Measurements from ENCODE around the gene SYTL3.
"Not testable (repeated sequence)": the region's sequence is repeated elsewhere in the genome, so short reads cannot be mapped to it uniquely, and the experiment has no call there.

SYTL3 gene

GRCh38 chr6:158694913-158695312, 45.1 kb downstream of the SYTL3 start:
- Histone ChIP-seq H3K27ac (no peak overlapping the region), H3K36me3 (replicated peaks) (no peaks in the 10 kb centered on the region), H3K27me3 (replicated peaks) (no peaks in the 10 kb centered on the region), H3K4me3 (ENCODE audit: low read depth, low read length) (no peak overlapping the region)
- in situ Hi-C loops (cut with HindIII; ENCODE audit: low pct_ligation_motif_present, low sequenced_read_pairs): no loop called here
- no peak for DNase-seq
- no peak for TF ChIP-seq CTCF (IDR thresholded peaks at IDR 0.05; ENCODE audit: low read depth, low read length, missing control alignments)

- no peak for TF ChIP-seq CTCF (IDR thresholded peaks at IDR 0.05; ENCODE audit: low read depth, low read length, missing control alignments)
- no peak for DNase-seq
- Histone ChIP-seq H3K36me3 (replicated peaks) (no peaks in the 10 kb centered on the region), H3K27me3 (replicated peaks) (no peaks in the 10 kb centered on the region), H3K4me3 (ENCODE audit: low read depth, low read length) (no peak overlapping the region), H3K27ac (no peak overlapping the region)
- in situ Hi-C loops (cut with HindIII; ENCODE audit: low pct_ligation_motif_present, low sequenced_read_pairs): no loop called here
These were observed 48.0 kb downstream of the SYTL3 start for GRCh38 chr6:158697811-158698210.

- Histone ChIP-seq H3K27ac (no peak overlapping the region), H3K4me3 (ENCODE audit: low read depth, low read length) (no peak overlapping the region), H3K36me3 (replicated peaks) (no peaks in the 10 kb centered on the region), H3K27me3 (replicated peaks) (no peaks in the 10 kb centered on the region)
- no peak for DNase-seq
- in situ Hi-C loops (cut with HindIII; ENCODE audit: low pct_ligation_motif_present, low sequenced_read_pairs): no loop called here
- no peak for TF ChIP-seq CTCF (IDR thresholded peaks at IDR 0.05; ENCODE audit: low read depth, low read length, missing control alignments)
These were observed 49.1 kb downstream of the SYTL3 start for GRCh38 chr6:158698931-158699330.

- not testable (repeated sequence) for H3K36me3 ChIP-seq (replicated peaks); DNase-seq; H3K27me3 ChIP-seq (replicated peaks); H3K4me3 ChIP-seq (ENCODE audit: low read depth, low read length); H3K27ac ChIP-seq
- in situ Hi-C loops (cut with HindIII; ENCODE audit: low pct_ligation_motif_present, low sequenced_read_pairs): loop anchor here (25.0 kb wide), 1 partner anchor 261 kb away; no protein-coding TSS in a partner anchor
These were observed 51.4 kb downstream of the SYTL3 start for GRCh38 chr6:158701268-158701667.

GRCh38 chr6:158703111-158703836, 53.4 kb downstream of the SYTL3 start:
- H3K27me3 ChIP-seq (replicated peaks): no peaks in the 10 kb centered on the region
- no peak for DNase-seq
- no peaks in the 10 kb centered on the region for H3K36me3 ChIP-seq (replicated peaks)
- TF ChIP-seq CTCF (IDR thresholded peaks at IDR 0.05; ENCODE audit: low read depth, low read length, missing control alignments): no peak
- no peak overlapping the region for H3K4me3 ChIP-seq (ENCODE audit: low read depth, low read length)
- in situ Hi-C loops (cut with HindIII; ENCODE audit: low pct_ligation_motif_present, low sequenced_read_pairs): loop anchor here (25.0 kb wide), 1 partner anchor 259 kb away; no protein-coding TSS in a partner anchor
- H3K27ac ChIP-seq: no peak overlapping the region

GRCh38 chr6:158703837-158704822, 54.3 kb downstream of the SYTL3 start:
- H3K27me3 ChIP-seq (replicated peaks): no peaks in the 10 kb centered on the region
- peak; percentile 27 for DNase-seq
- peak overlapping the region; percentile 56 for H3K4me3 ChIP-seq (ENCODE audit: low read depth, low read length)
- peak; percentile 84 for TF ChIP-seq CTCF (IDR thresholded peaks at IDR 0.05; ENCODE audit: low read depth, low read length, missing control alignments)
- in situ Hi-C loops (cut with HindIII; ENCODE audit: low pct_ligation_motif_present, low sequenced_read_pairs): loop anchor here (25.0 kb wide), 1 partner anchor 258 kb away; no protein-coding TSS in a partner anchor
- no peaks in the 10 kb centered on the region for H3K36me3 ChIP-seq (replicated peaks)
- no peak overlapping the region for H3K27ac ChIP-seq
